Effector CD4-positive, alpha-beta T cell (primary cell): ENCODE results near the gene FAM24B.

Experiments used
- DNase-seq: peaks from one replicate; pipeline ENCODE4 v3.0.0-alpha.2; 2020

FAM24B gene

DNA sequence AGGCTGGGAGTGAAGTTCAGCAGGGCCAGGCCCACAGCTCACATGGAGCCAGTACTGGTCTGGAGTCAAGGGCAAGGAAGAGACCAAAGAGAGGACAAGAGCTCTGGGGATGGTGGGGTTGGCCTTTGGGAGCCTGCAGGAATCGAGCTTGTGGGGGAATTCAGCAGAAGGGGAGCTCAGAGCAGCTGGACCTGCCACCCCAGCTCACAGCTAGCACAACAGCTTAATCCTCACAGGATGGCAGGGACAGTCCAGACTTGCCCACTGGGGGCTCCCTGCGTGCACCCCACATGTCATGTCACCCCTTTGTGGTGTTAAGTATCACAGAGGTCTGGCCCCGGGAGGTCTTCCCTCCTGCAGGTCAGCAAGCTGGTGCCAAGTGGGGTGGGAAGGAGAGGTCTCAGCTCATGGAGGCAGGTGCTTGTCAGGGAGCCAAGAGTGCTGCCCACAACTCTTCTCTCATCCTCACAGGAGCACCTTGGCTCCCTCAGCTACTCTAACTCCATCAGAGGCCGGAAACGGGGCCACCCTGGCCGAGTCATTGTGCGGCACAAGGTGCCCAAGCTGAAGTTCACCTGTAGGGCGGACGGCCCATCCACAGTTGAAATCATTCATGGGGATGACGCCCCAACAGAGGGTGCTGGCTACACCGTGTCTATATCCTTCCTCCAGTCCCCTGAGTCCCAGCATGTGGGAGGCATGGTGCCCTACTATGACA lies 56.2 kb downstream of the FAM24B start:
- DNase-seq: no peak

- DNase-seq: no peak
Measured at GRCh38 chr10:122821808-122822207, 57.6 kb downstream of the FAM24B start.

DNA sequence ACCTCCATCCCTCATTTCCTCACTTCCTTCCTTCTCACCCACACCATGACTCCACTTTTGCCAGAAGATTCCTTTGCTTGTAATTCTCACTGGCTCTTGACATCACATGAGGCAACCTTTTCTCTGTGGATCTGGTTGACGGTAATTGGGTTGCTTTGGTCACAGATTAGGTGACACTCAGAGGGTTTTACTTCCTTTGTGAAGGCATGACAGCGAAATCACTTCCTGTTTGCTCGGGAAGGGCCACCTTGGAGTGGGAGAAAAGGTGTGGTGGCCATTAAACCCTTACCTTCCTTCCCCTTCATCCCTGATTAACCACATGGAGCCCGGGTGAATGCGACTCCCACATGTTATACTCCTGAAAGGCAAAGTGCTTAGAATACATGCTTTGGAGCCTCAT lies 63.9 kb downstream of the FAM24B start:
- no peak for DNase-seq

GRCh38 chr10:122814493-122814892 lies 64.9 kb downstream of the FAM24B start:
- no peak for DNase-seq

- DNase-seq: no peak
Measured at GRCh38 chr10:122812751-122813150, 66.6 kb downstream of the FAM24B start.

DNA sequence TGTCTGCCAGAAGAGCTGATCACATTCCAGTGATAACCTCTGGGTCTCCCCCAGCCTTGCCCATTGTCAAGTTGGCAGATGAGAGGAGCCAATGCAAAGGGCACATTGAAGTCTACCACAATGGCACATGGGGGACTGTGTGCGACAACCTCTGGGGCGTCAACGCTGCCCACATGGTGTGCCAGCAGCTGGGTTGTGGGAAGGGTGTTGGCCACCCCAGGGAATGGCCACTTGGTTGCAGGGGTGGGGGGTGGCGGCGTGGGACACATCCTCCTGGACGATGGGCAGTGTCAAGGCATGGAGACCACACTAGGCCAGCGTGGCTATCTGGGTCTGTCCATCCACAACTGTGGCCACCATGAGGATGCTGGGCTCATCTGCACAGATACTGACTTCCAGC lies 77.1 kb downstream of the FAM24B start:
- no peak for DNase-seq
